Chondrocyte (in vitro differentiated cells): ENCODE results near the gene BCORL1. TPM values are rescaled to one million over a fixed set of nuclear protein-coding genes. Genes with fewer than 3 reads are reported as not detected.
A peak's percentile ranks its signal among the peaks of the same experiment; 100 is the strongest.

Source experiments
- DNase-seq: peaks from one replicate; pipeline ENCODE4 v3.0.0; 2021; ENCODE audit warnings: mixed read lengths, low spot score
- H3K27ac Mint-ChIP-seq: one replicate; pipeline ENCODE4 v1.8.0; 2021; ENCODE audit warnings: mild to moderate bottlenecking, moderate library complexity, mixed read lengths; ENCODE audit not compliant: unreplicated experiment
- H3K27me3 Mint-ChIP-seq: 2 replicates; pipeline ENCODE4 v1.8.0; 2021; ENCODE audit warnings: low read depth, mixed read lengths
- H3K36me3 Mint-ChIP-seq: 2 replicates; pipeline ENCODE4 v1.8.0; 2021; ENCODE audit warnings: low read depth, mixed read lengths
- H3K4me1 Mint-ChIP-seq: 2 replicates; pipeline ENCODE4 v1.8.0; 2021; ENCODE audit warnings: low read depth, mild to moderate bottlenecking, mixed read lengths
- H3K4me3 Mint-ChIP-seq: one replicate; pipeline ENCODE4 v1.8.0; 2021; ENCODE audit warnings: mild to moderate bottlenecking, moderate library complexity, mixed read lengths; ENCODE audit not compliant: unreplicated experiment
- H3K9me3 Mint-ChIP-seq: 2 replicates; pipeline ENCODE4 v1.8.0; 2021; ENCODE audit warnings: low read depth, mixed read lengths
- total RNA-seq: library from RNA; stranded (reverse); gene quantifications from 3 replicates; pipeline ENCODE4 v1.2.1, GENCODE V29; 2021
- TF ChIP-seq, protein P1 (sequence below): fragments of 200-600 bp; sonication (generic); IDR thresholded peaks from 2 replicates; pipeline ENCODE4 v1.5.0; 2021; ENCODE audit warnings: antibody characterized with exemption, mild to moderate bottlenecking, moderate library complexity

BCORL1 gene
- total RNA-seq, 1 donor from 2014 or later: 20.6 TPM

DNA sequence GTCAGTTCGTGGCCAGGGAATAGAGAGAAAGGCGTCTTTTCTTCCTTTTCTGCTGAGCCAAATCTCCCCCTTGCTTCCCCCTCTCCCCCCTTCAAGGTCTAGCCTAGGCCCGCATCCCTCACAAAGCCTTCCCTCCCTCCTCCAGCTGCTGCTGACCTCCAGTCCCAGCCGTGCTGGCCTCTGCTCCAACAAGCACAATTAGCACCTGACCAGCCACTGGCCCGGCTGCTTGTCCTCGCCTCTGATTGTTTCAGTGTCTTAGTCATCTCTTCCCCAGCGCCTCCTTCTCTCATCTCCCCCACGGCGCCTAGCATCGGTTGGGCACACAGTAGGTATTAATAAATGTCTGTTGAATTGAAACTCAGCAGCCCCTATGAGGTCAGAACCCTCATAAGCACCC, 123.6 kb downstream of the BCORL1 start:
- H3K27me3 Mint-ChIP-seq: no peaks in the 10 kb centered on the region
- DNase-seq: no peak
- no peaks in the 10 kb centered on the region for H3K36me3 Mint-ChIP-seq
- H3K9me3 Mint-ChIP-seq: no peaks in the 10 kb centered on the region
- peak overlapping the region; percentile 49 for H3K27ac Mint-ChIP-seq
- H3K4me3 Mint-ChIP-seq: peak overlapping the region; percentile 13
- peaks cover 49% of the 10 kb centered on the region for H3K4me1 Mint-ChIP-seq
- TF ChIP-seq, protein P1, sequence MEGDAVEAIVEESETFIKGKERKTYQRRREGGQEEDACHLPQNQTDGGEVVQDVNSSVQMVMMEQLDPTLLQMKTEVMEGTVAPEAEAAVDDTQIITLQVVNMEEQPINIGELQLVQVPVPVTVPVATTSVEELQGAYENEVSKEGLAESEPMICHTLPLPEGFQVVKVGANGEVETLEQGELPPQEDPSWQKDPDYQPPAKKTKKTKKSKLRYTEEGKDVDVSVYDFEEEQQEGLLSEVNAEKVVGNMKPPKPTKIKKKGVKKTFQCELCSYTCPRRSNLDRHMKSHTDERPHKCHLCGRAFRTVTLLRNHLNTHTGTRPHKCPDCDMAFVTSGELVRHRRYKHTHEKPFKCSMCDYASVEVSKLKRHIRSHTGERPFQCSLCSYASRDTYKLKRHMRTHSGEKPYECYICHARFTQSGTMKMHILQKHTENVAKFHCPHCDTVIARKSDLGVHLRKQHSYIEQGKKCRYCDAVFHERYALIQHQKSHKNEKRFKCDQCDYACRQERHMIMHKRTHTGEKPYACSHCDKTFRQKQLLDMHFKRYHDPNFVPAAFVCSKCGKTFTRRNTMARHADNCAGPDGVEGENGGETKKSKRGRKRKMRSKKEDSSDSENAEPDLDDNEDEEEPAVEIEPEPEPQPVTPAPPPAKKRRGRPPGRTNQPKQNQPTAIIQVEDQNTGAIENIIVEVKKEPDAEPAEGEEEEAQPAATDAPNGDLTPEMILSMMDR: no peak

Other genes with a start within 250 kb of the BCORL1 start
- gene XPNPEP2, start 243.7 kb upstream of the BCORL1 start, total RNA-seq: not detected in 3 replicates
- gene SASH3, start 202.7 kb upstream of the BCORL1 start, total RNA-seq: not detected in 3 replicates
- 41.4 to 46.0 TPM (median 45.4 TPM) in 3 replicates for gene ZDHHC9, start 138.7 kb upstream of the BCORL1 start, total RNA-seq
- gene UTP14A, start 76.5 kb upstream of the BCORL1 start, total RNA-seq: 13.9 to 17.0 TPM (median 14.2 TPM) in 3 replicates
- 18.1 to 25.7 TPM (median 22.2 TPM) in 3 replicates for gene ELF4, start 127.9 kb downstream of the BCORL1 start, total RNA-seq
- 29.2 to 30.9 TPM (median 30.2 TPM) in 3 replicates for gene AIFM1, start 183.2 kb downstream of the BCORL1 start, total RNA-seq
- gene RAB33A, start 189.3 kb downstream of the BCORL1 start, total RNA-seq: 3.2 to 16.7 TPM (median 16.7 TPM) in 3 replicates